Measurements from ENCODE around the gene SAP30L.

GRCh38 chr5:154485096-154485491, 39.3 kb downstream of the SAP30L start:
- TF ChIP-seq POLR2AphosphoS5 (IDR thresholded peaks at IDR 0.05; ENCODE audit: low read depth, low read length): no peak
- TF ChIP-seq POLR2A (IDR thresholded peaks at IDR 0.05; ENCODE audit: low read depth, low read length): no peak

Measured in GM12891 (cell line).